HL-60 (cell line): ENCODE results near the gene VTI1A.

Experiments
- DNase-seq, 2 experiments: peaks; one replicate each; pipeline ENCODE4 v3.0.0-alpha.2; 2010 to 2020; ENCODE audit warnings: low read depth in 1 of 2, low spot score in 1 of 2
- H3K27ac ChIP-seq: fragments of 250-450 bp; sonication (Bioruptor Pico); replicated peaks from 2 replicates; pipeline ENCODE4 v1.5.1; 2020; ENCODE audit warnings: mild to moderate bottlenecking, moderate library complexity
- H3K27me3 ChIP-seq: fragments of 250-450 bp; sonication (Bioruptor Pico); 2 replicates; pipeline ENCODE4 v1.5.1; 2021; ENCODE audit warnings: mild to moderate bottlenecking, moderate library complexity; ENCODE audit not compliant: insufficient read depth, poor library complexity, severe bottlenecking
- H3K4me3 ChIP-seq: replicated peaks from 2 replicates; pipeline ENCODE4 v1.5.1; 2011; ENCODE audit warnings: mild to moderate bottlenecking, control low read depth, low read length; ENCODE audit not compliant: insufficient read depth
- CTCF ChIP-seq: IDR thresholded peaks from one replicate; pipeline ENCODE4 v1.5.1; 2011; ENCODE audit warnings: low read length, control low read depth, inconsistent platforms; ENCODE audit not compliant: insufficient read depth
- GABPA ChIP-seq: IDR thresholded peaks from 2 replicates; pipeline ENCODE4 v1.6.1; 2012; ENCODE audit warnings: low read depth
- POLR2AphosphoS5 ChIP-seq: IDR thresholded peaks from 2 replicates; pipeline ENCODE4 v1.6.1; 2012; ENCODE audit warnings: low read depth
- REST ChIP-seq: IDR thresholded peaks from 2 replicates; pipeline ENCODE4 v1.6.1; 2012; ENCODE audit warnings: low read depth; ENCODE audit not compliant: insufficient replicate concordance
- SPI1 ChIP-seq: IDR thresholded peaks from 2 replicates; pipeline ENCODE4 v1.6.1; 2012; ENCODE audit warnings: low read depth, mild to moderate bottlenecking, borderline replicate concordance

VTI1A gene

GRCh38 chr10:112605063-112605462, 158.0 kb downstream of the VTI1A start:
- Histone ChIP-seq H3K27ac (no peak overlapping the region), H3K27me3 (no peaks in the 10 kb centered on the region), H3K4me3 (no peak overlapping the region)
- DNase-seq, result peak in 1 of 2 experiments; percentile 53
- TF ChIP-seq REST (no peak), GABPA (no peak), CTCF (no peak), SPI1 (no peak), POLR2AphosphoS5 (no peak)

GRCh38 chr10:112607506-112607905, 160.5 kb downstream of the VTI1A start:
- no peaks in the 10 kb centered on the region for H3K27me3 ChIP-seq
- H3K27ac ChIP-seq, result no peak overlapping the region
- TF ChIP-seq CTCF, result no peak
- no peak for TF ChIP-seq POLR2AphosphoS5
- TF ChIP-seq GABPA, result no peak
- no peak overlapping the region for H3K4me3 ChIP-seq
- no peak for DNase-seq

GRCh38 chr10:112613620-112614019, 166.6 kb downstream of the VTI1A start:
- no peak for TF ChIP-seq GABPA
- H3K4me3 ChIP-seq, result no peak overlapping the region
- no peaks in the 10 kb centered on the region for H3K27me3 ChIP-seq
- H3K27ac ChIP-seq, result no peak overlapping the region
- no peak for DNase-seq

GRCh38 chr10:112614072-112614471, 167.1 kb downstream of the VTI1A start:
- H3K27me3 ChIP-seq, result no peaks in the 10 kb centered on the region
- no peak overlapping the region for H3K27ac ChIP-seq
- no peak overlapping the region for H3K4me3 ChIP-seq
- TF ChIP-seq POLR2AphosphoS5 (no peak), REST (no peak)
- DNase-seq, result no peak

GRCh38 chr10:112614586-112614985, 167.6 kb downstream of the VTI1A start:
- Histone ChIP-seq H3K27ac (no peak overlapping the region), H3K27me3 (no peaks in the 10 kb centered on the region), H3K4me3 (no peak overlapping the region)
- TF ChIP-seq CTCF (no peak), POLR2AphosphoS5 (no peak), REST (no peak), GABPA (no peak), SPI1 (no peak)
- no peak for DNase-seq
